ENCODE results near the gene TTLL6.

TTLL6 gene

DNA sequence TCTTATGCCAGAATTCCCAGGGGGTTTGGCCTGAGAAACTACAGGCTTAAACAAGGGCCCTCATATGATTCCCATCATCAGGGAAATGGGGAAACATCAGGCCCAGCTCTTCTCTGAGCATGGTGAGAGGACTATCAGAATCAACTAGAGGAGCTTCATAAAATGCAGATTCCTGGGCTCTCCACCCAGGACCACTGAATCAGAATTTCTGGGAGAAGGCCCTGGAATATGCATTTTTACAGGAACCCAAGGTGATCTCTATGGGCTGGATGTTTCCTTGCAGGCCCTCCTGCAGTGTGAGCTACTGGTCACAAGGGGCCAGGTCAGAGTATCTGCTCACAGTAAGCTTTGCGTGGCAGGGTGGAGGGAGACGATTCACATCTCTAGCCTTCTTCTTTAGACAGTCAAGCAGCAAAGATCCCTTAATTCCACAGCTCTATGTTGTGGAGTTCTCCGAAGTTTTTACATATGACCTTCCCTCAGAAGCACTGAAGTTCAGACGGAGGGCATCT lies 49.7 kb downstream of the TTLL6 start:
- no peak overlapping the region for H3K4me3 ChIP-seq (ENCODE audit: control insufficient read depth, low read depth, low read length)
- TF ChIP-seq, protein P1, sequence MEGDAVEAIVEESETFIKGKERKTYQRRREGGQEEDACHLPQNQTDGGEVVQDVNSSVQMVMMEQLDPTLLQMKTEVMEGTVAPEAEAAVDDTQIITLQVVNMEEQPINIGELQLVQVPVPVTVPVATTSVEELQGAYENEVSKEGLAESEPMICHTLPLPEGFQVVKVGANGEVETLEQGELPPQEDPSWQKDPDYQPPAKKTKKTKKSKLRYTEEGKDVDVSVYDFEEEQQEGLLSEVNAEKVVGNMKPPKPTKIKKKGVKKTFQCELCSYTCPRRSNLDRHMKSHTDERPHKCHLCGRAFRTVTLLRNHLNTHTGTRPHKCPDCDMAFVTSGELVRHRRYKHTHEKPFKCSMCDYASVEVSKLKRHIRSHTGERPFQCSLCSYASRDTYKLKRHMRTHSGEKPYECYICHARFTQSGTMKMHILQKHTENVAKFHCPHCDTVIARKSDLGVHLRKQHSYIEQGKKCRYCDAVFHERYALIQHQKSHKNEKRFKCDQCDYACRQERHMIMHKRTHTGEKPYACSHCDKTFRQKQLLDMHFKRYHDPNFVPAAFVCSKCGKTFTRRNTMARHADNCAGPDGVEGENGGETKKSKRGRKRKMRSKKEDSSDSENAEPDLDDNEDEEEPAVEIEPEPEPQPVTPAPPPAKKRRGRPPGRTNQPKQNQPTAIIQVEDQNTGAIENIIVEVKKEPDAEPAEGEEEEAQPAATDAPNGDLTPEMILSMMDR (conservative IDR thresholded peaks at IDR 0.05; ENCODE audit: control insufficient read depth, insufficient read depth, low read depth, low read length): no peak
- DNase-seq (ENCODE audit: low read depth): no peak

DNA sequence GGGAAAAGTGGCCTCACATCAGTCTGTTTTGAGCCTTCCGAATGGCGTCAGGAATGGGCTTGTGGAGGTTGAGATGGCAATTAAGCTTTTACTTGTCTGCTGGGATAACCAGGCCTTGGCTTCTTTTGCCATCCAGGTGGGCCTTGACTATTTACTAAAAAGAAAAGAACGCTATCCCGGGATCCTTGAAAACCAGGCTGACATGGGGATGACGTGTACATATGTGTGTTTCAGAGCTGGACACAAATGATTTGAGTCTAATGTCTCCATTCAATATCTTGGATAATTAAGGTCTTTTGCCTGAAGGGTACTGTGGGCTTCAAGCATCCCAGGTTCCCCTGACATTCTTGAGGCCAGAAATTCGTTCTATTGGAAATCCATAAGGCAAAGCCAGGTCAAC lies 55.9 kb downstream of the TTLL6 start:
- no peak for DNase-seq (ENCODE audit: low read depth)
- TF ChIP-seq, protein P1 (conservative IDR thresholded peaks at IDR 0.05; ENCODE audit: control insufficient read depth, insufficient read depth, low read depth, low read length): no peak
- H3K4me3 ChIP-seq (ENCODE audit: control insufficient read depth, low read depth, low read length): no peak overlapping the region

DNA sequence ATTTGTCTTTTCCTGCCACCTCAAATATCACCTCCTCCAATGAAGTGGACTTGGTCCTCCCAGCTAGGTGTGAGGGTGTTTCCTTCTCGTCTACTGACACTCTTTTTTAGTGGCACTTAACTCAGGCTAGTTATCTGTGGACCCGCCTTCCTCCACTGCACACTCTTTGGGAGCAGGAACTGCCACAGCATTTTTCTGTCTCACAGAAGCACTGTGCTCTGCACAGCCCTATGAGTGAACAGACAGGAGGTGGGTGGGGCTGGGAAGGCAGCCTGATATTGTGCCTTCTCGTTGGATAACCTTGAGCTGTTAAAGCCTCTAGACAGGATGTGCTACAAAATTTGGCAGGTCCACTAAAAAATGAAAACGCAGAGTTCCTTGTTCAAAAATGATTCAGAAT lies 56.6 kb downstream of the TTLL6 start:
- no peak overlapping the region for H3K4me3 ChIP-seq (ENCODE audit: control insufficient read depth, low read depth, low read length)
- TF ChIP-seq, protein P1 (conservative IDR thresholded peaks at IDR 0.05; ENCODE audit: control insufficient read depth, insufficient read depth, low read depth, low read length): no peak
- DNase-seq (ENCODE audit: low read depth): no peak

DNA sequence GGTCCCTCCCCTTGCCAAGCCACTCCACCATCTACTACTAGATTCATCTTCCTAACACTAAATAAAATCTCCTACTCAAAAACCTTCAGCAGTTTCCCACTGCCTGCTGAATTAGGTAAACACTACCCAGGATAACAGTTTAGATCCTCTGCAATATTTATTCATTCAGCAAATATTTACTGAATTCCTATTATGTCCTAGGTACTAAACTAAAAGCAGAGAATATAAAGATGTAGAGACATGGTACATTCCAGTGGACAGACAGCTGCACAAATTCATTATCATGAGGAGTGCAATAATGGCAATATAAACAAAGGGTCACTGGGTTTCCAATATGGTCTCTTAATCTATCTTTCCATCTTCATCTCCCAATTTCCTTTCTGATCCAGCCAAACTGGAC lies 57.7 kb downstream of the TTLL6 start:
- TF ChIP-seq, protein P1 (conservative IDR thresholded peaks at IDR 0.05; ENCODE audit: control insufficient read depth, insufficient read depth, low read depth, low read length): no peak
- H3K4me3 ChIP-seq (ENCODE audit: control insufficient read depth, low read depth, low read length): no peak overlapping the region

DNA sequence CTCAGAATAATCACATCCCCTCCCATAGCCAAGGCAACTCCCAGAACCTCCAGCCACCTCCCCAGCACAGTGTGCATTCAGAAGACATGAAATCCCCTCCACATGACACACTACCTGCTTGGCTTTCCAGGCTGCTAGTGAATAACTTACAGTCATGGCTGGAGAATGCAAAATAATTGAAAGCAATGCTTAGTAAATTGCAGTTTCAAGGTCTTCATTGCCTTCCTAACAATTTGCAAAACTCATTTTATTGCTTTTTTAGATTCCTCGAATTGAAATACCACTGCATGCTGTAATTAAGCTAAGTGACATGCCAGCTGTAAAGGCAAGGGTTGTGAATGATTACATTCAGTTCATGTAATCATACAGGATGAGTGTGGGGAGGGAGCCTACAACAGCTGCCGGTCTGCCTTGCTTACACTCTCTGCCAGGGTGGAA lies 59.5 kb downstream of the TTLL6 start:
- no peak for DNase-seq (ENCODE audit: low read depth)
- TF ChIP-seq, protein P1 (conservative IDR thresholded peaks at IDR 0.05; ENCODE audit: control insufficient read depth, insufficient read depth, low read depth, low read length): no peak
- no peak overlapping the region for H3K4me3 ChIP-seq (ENCODE audit: control insufficient read depth, low read depth, low read length)

More for the DNA sequence above, 57.7 kb downstream of the TTLL6 start:
- no peak for DNase-seq (ENCODE audit: low read depth)

DNA sequence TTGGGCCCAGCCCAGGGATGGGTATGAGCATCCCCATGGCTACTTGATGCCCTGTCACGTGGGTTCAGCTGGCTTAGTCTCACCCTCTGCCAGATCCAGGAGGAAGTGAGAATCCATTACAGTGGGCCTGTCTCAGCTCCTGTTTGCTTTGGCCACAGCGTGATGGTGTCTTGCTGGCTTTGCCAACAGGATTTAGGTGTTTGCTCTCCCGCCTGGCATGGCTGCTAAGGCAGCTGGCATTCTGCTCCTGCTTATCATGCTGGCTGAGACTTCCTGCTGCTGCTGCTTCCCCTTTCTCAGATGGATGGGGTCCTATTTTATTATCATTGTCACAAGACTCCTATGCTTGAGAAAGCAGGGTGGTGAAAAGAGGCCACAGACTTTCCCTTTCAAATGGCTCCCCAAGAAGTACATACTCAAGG lies 60.2 kb downstream of the TTLL6 start:
- DNase-seq (ENCODE audit: low read depth): no peak
- TF ChIP-seq, protein P1 (conservative IDR thresholded peaks at IDR 0.05; ENCODE audit: control insufficient read depth, insufficient read depth, low read depth, low read length): no peak
- no peak overlapping the region for H3K4me3 ChIP-seq (ENCODE audit: control insufficient read depth, low read depth, low read length)

DNA sequence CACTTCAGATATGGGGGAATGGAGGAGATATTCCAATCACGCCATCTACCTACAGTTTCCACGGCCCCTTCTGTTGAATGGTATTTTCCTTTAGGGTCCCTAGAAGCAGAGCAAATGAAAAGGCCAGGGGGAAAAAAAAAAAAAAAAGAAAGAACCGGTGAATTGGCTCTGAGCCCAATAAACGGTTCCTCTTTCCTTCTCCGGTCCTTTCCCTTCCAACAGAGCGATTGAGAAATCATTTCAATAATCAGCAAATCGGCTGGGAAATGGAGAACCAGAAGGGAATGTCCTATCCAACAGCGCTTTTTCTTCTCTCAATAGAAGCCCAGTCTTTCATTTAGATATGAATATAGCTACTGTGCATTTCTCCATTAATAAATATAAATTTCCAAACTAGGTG lies 61.7 kb downstream of the TTLL6 start:
- no peak for DNase-seq (ENCODE audit: low read depth)
- TF ChIP-seq, protein P1 (conservative IDR thresholded peaks at IDR 0.05; ENCODE audit: control insufficient read depth, insufficient read depth, low read depth, low read length): no peak
- no peak overlapping the region for H3K4me3 ChIP-seq (ENCODE audit: control insufficient read depth, low read depth, low read length)

Measured in fibroblast of mammary gland (primary cell).